Epithelial cell of esophagus (primary cell): ENCODE results near the gene CKS1B.

Experiments
- DNase-seq: peaks from one replicate; pipeline ENCODE4 v3.0.0; 2010; ENCODE audit warnings: low read depth
- H3K4me3 ChIP-seq: 2 replicates; pipeline ENCODE4 v1.5.1; 2011; ENCODE audit warnings: mild to moderate bottlenecking, low read length, control low read depth
- CTCF ChIP-seq: IDR thresholded peaks from 2 replicates; pipeline ENCODE4 v1.5.1; 2011; ENCODE audit warnings: low read depth, mild to moderate bottlenecking, low read length, control low read depth, inconsistent platforms; ENCODE audit not compliant: insufficient read depth; ENCODE audit errors: missing control alignments

CKS1B gene

GRCh38 chr1:154936555-154937084 lies 37.9 kb upstream of the CKS1B start, which contains the start of gene PMVK:
TSS of gene PMVK (minus strand) at chr1:154936719. CDS start at chr1:154936685, 34 bp downstream.
- peak; percentile 98 for DNase-seq
- peak within 1 kb of the TSS; percentile 67 for H3K4me3 ChIP-seq
- peak; percentile 36 for TF ChIP-seq CTCF

DNA sequence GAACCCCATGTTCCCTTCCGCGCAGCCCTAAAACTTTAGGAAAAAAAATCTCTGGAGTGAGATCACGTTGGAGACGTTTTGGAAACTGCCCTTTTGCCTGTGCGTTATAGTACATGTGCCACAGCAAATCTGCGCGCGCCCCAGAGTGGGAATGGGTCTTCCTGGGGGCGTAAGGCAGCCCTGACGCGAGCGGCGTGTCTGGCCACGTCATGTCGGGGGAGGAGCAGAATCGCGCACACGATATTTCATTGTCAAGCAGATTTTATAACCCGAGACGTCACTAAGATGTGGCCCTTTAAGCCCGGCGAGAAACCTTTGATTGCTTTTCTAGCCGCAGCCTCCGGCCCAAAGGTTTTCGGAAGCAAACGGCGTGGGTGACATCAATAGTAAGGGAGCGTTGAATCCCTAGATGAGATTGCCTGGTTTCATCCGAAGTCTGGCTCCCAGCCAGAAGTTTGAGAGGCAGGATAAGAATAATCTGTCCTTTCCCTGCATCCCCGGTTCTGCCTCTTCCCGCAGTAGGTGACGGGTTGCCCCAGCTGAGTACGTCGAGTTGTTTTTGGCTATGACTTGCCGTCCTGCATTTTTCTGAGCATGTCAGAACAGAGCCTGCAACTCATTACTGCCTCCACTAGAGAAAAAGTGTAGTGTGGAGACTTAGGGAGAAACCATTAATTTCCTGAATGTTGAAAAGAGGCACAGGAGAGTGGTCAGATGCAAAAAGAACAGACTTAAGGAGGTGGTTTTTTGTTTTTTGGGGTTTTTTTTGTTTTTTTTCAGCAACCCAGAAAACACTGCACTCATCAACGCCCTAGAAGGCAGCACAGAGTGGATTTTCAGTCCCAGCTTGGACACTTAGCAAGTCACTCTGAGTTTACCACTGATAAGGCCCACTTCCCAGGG lies 37.1 kb upstream of the CKS1B start:
- peak; percentile 96 for DNase-seq
- peak; percentile 40 for TF ChIP-seq CTCF
- H3K4me3 ChIP-seq, result peak overlapping the region; percentile 67

DNA sequence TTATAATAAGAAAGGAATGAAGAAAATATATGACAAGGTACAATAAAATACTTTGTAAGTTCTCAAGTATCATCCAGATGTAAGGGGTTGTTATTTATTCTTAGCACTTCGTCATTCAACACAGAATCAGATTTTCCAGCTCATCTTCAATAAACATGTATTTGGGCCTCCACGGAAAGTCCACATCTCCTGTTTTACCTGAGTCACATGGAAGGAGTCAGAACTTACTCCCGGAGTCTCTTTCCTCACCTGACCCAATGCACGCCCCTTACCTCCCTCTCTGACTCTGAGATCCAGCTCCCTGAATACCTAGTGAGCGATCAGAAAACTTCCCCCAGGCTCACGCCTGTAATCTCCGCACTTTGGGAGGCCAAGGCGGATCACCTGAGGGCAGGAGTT lies 36.5 kb upstream of the CKS1B start:
- DNase-seq, result peak; percentile 70
- no peak for TF ChIP-seq CTCF
- H3K4me3 ChIP-seq, result peak overlapping the region; percentile 67

DNA sequence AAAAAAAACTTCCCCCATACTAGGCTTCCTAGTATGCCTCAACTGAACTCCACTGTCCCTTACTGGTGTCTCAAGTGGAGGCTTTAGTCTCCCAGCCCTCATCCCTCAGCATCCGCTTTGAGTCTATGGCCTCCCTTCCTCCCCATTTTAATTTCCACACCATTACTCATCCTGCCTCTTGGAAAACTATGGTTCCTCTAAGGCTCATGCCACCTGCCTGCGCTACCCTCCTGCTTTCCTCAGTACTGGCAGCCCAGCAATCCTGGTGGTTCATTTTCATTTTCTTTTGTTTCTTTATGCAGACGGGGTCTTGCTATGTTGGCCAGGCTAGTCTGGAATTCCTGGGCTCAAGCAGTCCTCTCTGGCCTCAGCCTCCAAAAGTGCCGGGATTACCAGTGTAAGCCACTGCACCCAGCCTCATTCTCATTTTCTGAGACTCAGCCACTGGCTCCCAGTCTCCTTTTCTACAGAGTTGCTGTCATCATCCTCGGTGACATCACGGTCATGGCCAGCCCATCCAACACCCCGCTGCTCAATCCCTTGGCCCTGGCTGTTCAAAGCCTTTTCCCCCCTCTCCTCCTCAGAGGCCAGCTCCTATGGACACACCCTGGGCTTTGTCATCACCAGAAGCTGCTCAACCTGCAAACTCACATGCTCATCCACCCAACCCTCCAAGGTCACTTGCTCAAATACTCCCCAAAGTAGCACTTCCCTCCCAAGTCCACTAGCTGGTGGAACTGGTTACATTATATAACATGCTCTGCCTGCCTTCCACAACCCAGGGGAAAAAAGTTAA lies 35.7 kb upstream of the CKS1B start:
- peak; percentile 30 for TF ChIP-seq CTCF
- DNase-seq, result peak; percentile 88

GRCh38 chr1:154940213-154940560 lies 34.3 kb upstream of the CKS1B start:
- no peak for DNase-seq
- TF ChIP-seq CTCF, result no peak
- H3K4me3 ChIP-seq, result no peak overlapping the region

More for the DNA sequence above, 35.7 kb upstream of the CKS1B start:
- H3K4me3 ChIP-seq, result no peak overlapping the region

DNA sequence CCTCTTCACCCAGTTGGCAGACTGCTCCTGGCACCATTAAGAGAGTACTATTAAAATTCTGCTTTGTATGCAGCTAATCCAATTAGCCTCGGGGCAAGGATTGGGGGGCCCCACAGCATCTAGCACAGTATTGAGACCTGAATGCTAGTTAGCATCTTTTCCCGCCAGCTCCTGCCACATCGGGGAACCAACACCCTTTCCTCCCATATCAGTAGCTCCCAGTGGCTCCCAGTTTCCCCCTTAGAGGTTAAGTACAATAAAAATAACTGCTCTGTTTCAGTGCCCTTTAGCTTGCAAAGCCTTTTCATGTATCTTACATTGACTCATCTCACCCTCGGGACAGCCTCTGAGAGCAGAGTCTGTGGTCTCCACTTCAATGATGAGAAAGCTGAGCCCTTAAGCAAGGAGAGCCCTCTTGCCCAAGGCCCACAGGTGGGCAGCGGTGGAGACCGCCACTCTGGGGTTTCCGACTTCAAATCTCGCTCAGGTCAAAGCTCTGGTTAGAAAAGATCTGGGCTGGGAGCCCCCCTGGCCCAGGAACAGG lies 33.8 kb upstream of the CKS1B start:
- no peak for DNase-seq
- no peak for TF ChIP-seq CTCF
- no peak overlapping the region for H3K4me3 ChIP-seq
